A172 (cell line): Measurements from ENCODE around the gene COL17A1. TPM values are rescaled to one million over a fixed set of nuclear protein-coding genes. Genes with fewer than 3 reads are reported as not detected.

Source experiments
- DNase-seq: peaks from one replicate; pipeline ENCODE4 v3.0.0-alpha.2; 2015; ENCODE audit warnings: low spot score
- total RNA-seq: library from RNA; depleted of rRNA; stranded (reverse); fragments of >200 nt; shearing (Covaris generic); gene quantifications from 2 replicates; pipeline ENCODE4 v1.2.3, GENCODE V29; 2014; rRNA removed

COL17A1 gene
- total RNA-seq, 1 experiment from 2014 or later: 2.4 TPM

GRCh38 chr10:103990531-103990930 is 95.1 kb downstream of the COL17A1 start:
- no peak for DNase-seq

GRCh38 chr10:103990121-103990520 is 95.6 kb downstream of the COL17A1 start:
- no peak for DNase-seq

GRCh38 chr10:103986360-103986759 is 99.3 kb downstream of the COL17A1 start:
- DNase-seq: no peak

GRCh38 chr10:103985726-103986125 is 100.0 kb downstream of the COL17A1 start:
- DNase-seq: no peak

- no peak for DNase-seq
Measured at GRCh38 chr10:103983367-103983911, 102.2 kb downstream of the COL17A1 start.

- no peak for DNase-seq
Measured at GRCh38 chr10:103982639-103983038, 103.0 kb downstream of the COL17A1 start.

Other genes starting within 250 kb of the COL17A1 start
- 1.7 and 2.0 TPM in 2 replicates for gene SH3PXD2A, start 230.3 kb downstream of the COL17A1 start, total RNA-seq
- 33.1 and 43.8 TPM in 2 replicates for gene STN1, start 167.7 kb downstream of the COL17A1 start, total RNA-seq
- gene SLK, start 118.7 kb downstream of the COL17A1 start, total RNA-seq: 47.9 and 61.5 TPM in 2 replicates
- gene SFR1, start 36.3 kb upstream of the COL17A1 start, total RNA-seq: 16.8 and 18.6 TPM in 2 replicates
- gene CFAP43, start 146.5 kb upstream of the COL17A1 start, total RNA-seq: 0.07 and 0.31 TPM in 2 replicates
- gene GSTO1, start 169.0 kb upstream of the COL17A1 start, total RNA-seq: 271 and 296 TPM in 2 replicates
- 0.38 and 5.2 TPM in 2 replicates for gene GSTO2, start 183.3 kb upstream of the COL17A1 start, total RNA-seq